ENCODE measurements around the gene CERS6.

- TF ChIP-seq CTCF (IDR thresholded peaks at IDR 0.05 in 8 of 11, conservative IDR thresholded peaks at IDR 0.05 in 3 of 11) (no peak), POLR2A (IDR thresholded peaks at IDR 0.05) (no peak), POLR2AphosphoS5 (IDR thresholded peaks at IDR 0.05) (no peak)
These were observed 62.5 kb downstream of the CERS6 start for GRCh38 chr2:168518555-168519066.

Data from spleen (tissue), 7 donors.